ENCODE results near the gene LGALS9C.
"Not testable (repeated sequence)": the region's sequence is repeated elsewhere in the genome, so short reads cannot be mapped to it uniquely, and the experiment has no call there.

DNA sequence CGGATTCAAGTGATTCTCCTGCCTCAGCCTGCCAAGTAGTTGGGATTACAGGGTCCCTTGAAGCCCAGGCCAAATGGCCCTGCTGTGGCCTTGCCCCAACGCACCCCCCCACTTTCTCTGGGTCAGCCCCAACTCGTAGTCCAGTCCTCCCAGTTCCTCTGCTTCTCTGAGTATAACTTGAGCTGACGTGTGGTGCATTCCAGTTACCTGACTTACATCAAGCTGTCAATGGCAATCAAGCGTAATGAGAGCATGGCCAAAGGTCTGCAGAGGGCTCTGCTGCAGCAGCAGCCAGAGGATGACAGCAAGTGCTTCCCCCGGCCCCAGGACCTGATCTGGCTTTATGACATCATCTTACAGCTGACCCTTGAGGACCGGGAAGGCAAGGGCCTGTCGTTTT, 50.8 kb downstream of the LGALS9C start:
- TF ChIP-seq, protein P1, sequence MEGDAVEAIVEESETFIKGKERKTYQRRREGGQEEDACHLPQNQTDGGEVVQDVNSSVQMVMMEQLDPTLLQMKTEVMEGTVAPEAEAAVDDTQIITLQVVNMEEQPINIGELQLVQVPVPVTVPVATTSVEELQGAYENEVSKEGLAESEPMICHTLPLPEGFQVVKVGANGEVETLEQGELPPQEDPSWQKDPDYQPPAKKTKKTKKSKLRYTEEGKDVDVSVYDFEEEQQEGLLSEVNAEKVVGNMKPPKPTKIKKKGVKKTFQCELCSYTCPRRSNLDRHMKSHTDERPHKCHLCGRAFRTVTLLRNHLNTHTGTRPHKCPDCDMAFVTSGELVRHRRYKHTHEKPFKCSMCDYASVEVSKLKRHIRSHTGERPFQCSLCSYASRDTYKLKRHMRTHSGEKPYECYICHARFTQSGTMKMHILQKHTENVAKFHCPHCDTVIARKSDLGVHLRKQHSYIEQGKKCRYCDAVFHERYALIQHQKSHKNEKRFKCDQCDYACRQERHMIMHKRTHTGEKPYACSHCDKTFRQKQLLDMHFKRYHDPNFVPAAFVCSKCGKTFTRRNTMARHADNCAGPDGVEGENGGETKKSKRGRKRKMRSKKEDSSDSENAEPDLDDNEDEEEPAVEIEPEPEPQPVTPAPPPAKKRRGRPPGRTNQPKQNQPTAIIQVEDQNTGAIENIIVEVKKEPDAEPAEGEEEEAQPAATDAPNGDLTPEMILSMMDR (conservative IDR thresholded peaks at IDR 0.05 in 1 of 2, IDR thresholded peaks at IDR 0.05 in 1 of 2; ENCODE audit: low read depth in 1 of 2, low read length in 2 of 2): not testable (repeated sequence)
- TF ChIP-seq EZH2 (IDR thresholded peaks at IDR 0.05; ENCODE audit: low read length, missing control alignments): not testable (repeated sequence)
